ENCODE results near the gene DLG2. TPM values are rescaled to one million over a fixed set of nuclear protein-coding genes. Genes with fewer than 3 reads are reported as not detected.

The DLG2 gene
- total RNA-seq, 4 donors from 2014 or later = 11.0 to 34.2 (median 19.8) TPM

DNA sequence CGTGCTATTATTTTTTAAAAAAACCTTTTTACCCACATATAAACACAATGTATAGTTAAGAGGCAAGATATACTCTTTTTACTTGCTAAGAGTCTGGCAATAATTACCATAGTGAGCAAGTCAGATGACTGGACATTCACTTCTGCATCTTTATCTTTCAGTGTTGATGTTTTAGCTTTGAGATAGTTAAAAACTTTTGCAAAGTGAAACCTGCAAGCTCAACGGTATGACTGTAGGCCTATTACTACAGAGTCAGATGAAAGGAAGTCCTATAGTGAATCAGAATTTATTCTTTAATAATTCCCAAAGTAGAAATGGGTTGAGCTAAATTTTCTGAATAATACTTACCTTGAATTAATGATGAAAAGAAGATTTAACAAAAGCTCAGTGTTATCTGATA lies 2104.2 kb downstream of the DLG2 start:
- WGBS, 2 donors (ENCODE audit: low coverage in 1 of 2) = 58 to 84% methylated on average over 2 of the region's 2 CpGs
- Histone ChIP-seq H3K27me3 (no peaks in the 10 kb centered on the region), H3K9me3 (peaks cover 0 to 6% (median 0%) of the 10 kb centered on the region in 3 donors), H3K4me3 (no peak overlapping the region), H3K27ac (no peak overlapping the region), H3K4me1 (no peaks in the 10 kb centered on the region), H3K36me3 (no peaks in the 10 kb centered on the region)
- TF ChIP-seq POLR2AphosphoS5 (IDR thresholded peaks at IDR 0.05) (no peak), CTCF (IDR thresholded peaks at IDR 0.05) (no peak), EP300 (IDR thresholded peaks at IDR 0.05) (no peak), POLR2A (IDR thresholded peaks at IDR 0.05) (no peak)
- no peak for ATAC-seq

DNA sequence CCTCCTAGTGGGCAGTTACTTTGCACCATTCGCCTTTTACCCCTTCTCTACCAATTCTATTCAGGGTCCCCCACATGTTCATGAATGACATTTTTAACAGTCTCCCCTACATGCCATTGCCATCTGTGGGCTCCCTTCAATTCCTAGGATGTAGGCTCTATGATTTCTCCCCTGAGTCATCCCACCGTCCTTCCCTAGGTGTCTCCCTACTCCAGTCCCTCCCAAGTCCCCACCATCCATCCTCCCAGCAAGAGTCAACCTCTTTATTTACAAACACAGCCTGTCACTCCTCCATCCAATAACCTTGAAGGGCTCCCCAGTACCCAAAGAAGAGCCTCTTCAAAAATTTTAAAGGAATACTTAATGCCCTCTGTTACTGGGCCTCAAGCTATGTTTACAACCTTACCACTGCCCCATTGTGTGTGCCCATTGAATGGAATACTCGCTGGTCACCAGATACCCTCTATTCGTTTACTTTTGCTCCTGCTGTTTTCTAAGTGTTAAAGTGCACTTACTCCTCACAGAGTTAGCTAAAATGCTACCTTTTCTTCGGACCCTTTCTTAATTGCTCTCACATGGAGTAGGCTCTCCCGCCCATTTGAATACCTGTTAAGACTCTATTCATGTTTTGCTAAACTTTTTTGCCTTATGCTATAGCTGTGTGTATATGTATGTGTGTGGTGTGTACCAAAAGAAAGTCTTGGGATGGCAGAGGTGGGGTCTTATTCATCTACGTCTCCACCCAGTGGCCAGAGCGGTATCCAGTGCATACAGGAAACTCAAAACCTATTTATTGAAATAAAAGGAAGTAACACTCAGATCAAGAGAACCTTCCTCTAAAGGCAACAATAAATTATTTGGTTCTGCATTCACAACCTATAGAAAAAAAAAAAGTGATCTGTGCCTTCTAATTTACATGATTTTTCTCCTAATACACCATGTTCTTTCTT lies 2105.2 kb downstream of the DLG2 start:
- no peak for ATAC-seq
- Histone ChIP-seq H3K27me3 (no peaks in the 10 kb centered on the region), H3K27ac (no peak overlapping the region), H3K36me3 (no peaks in the 10 kb centered on the region), H3K4me3 (no peak overlapping the region), H3K9me3 (peaks cover 0 to 8% (median 0%) of the 10 kb centered on the region in 3 donors), H3K4me1 (no peaks in the 10 kb centered on the region)
- 71 to 83% methylated on average over 6 to 8 of the region's 8 CpGs for WGBS, 2 donors (ENCODE audit: low coverage in 1 of 2)
- TF ChIP-seq EP300 (IDR thresholded peaks at IDR 0.05) (no peak), POLR2AphosphoS5 (IDR thresholded peaks at IDR 0.05) (no peak)

DNA sequence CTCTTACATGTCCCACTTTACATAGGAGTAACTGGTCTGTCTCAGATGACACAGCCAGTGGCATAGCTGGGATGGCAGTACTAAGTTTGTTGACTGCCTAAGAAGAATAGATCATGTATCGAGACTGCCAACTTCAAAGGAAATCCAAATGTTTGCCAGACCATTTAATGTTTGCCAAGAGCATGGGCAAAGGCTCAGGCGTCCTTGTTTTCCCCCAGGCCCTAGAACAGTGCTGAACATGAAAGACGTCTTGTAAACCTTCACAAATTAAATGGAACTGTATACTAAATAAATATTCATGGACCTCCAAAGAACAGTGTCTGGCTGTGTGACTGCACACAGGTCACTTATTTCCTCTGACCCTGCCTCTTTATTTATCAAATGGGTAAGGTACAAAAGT lies 2106.3 kb downstream of the DLG2 start:
- H3K36me3 ChIP-seq = no peaks in the 10 kb centered on the region
- no peak overlapping the region for H3K4me3 ChIP-seq
- WGBS, 2 donors (ENCODE audit: low coverage in 1 of 2) = 75 to 78% methylated on average over 3 of the region's 3 CpGs
- no peak for ATAC-seq
- H3K27me3 ChIP-seq = no peaks in the 10 kb centered on the region
- TF ChIP-seq CTCF (IDR thresholded peaks at IDR 0.05) (no peak), POLR2A (IDR thresholded peaks at IDR 0.05) (no peak), EP300 (IDR thresholded peaks at IDR 0.05) (no peak), POLR2AphosphoS5 (IDR thresholded peaks at IDR 0.05) (no peak)
- no peaks in the 10 kb centered on the region for H3K4me1 ChIP-seq
- no peak overlapping the region for H3K27ac ChIP-seq
- H3K9me3 ChIP-seq = peaks cover 0 to 8% (median 0%) of the 10 kb centered on the region in 3 donors

- no peak overlapping the region for H3K27ac ChIP-seq
- H3K36me3 ChIP-seq = no peaks in the 10 kb centered on the region
- no peaks in the 10 kb centered on the region for H3K9me3 ChIP-seq
- WGBS, 2 donors (ENCODE audit: low coverage in 1 of 2) = 36 to 67% methylated on average over 2 of the region's 2 CpGs
- no peak for ATAC-seq
- no peaks in the 10 kb centered on the region for H3K4me1 ChIP-seq
- no peak for TF ChIP-seq POLR2A (IDR thresholded peaks at IDR 0.05)
- TF ChIP-seq CTCF (IDR thresholded peaks at IDR 0.05) = no peak
- TF ChIP-seq EP300 (IDR thresholded peaks at IDR 0.05) = no peak
- no peak for TF ChIP-seq POLR2AphosphoS5 (IDR thresholded peaks at IDR 0.05)
- no peaks in the 10 kb centered on the region for H3K27me3 ChIP-seq
- no peak overlapping the region for H3K4me3 ChIP-seq
Observed at GRCh38 chr11:83511646-83512045, 2115.5 kb downstream of the DLG2 start.

DNA sequence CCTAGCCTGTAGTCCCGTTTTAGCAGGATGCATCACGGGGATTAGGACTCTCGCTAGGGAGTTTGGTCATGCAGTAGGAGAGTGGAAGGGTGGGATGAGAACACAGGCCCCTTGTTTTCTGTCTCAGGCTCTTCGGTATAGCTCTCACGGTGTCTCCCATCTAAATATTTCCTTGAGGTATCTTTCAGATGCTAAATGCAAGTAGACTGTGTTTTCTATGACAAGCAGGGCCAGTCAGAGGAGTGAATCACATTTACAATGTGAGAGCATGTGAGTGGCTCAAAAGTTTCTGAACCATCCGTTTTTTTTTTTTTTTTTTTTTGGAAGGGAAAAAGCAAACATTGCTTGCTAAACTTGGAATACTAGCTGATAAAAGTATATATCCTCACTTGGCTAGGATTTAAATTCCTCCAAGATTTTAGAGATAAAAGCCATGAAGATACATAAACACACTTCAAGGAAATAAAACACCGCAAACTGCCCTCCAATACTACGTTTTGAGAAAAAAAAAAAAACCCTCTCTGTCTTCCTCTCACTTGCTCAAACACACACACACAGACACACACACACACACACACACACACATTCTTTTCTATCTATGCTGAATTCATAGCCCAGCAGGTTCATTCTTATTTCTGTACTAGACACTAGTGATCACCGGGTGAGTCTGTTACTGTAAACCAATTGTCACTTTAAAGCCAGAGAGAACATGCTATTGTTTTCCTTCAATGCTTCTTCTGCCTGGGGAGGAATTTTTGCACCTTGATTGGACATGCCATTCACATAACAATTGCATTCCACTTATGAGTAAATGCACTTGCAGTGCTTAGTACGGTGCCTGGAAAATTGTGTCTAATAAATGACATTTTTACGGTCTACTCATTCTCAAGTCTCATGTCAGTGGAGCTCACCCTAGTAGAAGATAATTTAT lies 2116.3 kb downstream of the DLG2 start:
- H3K4me1 ChIP-seq = no peaks in the 10 kb centered on the region
- H3K27me3 ChIP-seq = no peaks in the 10 kb centered on the region
- 45 to 47% methylated on average over 7 to 11 of the region's 11 CpGs for WGBS, 2 donors (ENCODE audit: low coverage in 1 of 2)
- H3K4me3 ChIP-seq = no peak overlapping the region
- no peak overlapping the region for H3K27ac ChIP-seq
- H3K9me3 ChIP-seq = no peaks in the 10 kb centered on the region
- TF ChIP-seq CTCF (IDR thresholded peaks at IDR 0.05) = no peak
- H3K36me3 ChIP-seq = no peaks in the 10 kb centered on the region
- no peak for ATAC-seq
